Measurements from ENCODE around the gene SEPTIN5.

- TF ChIP-seq ZNF281 (CRISPR knock-in tag; IDR thresholded peaks at IDR 0.05) (no peak), TCF7 (CRISPR knock-in tag; IDR thresholded peaks at IDR 0.05; ENCODE audit: low read depth) (no peak), CTCF (IDR thresholded peaks at IDR 0.05) (no peak), JUN (CRISPR knock-in tag; IDR thresholded peaks at IDR 0.05) (no peak), IRF2 (CRISPR knock-in tag; IDR thresholded peaks at IDR 0.05; ENCODE audit: borderline replicate concordance, low read depth) (no peak), FOXJ3 (CRISPR knock-in tag; IDR thresholded peaks at IDR 0.05; ENCODE audit: borderline replicate concordance) (no peak), CREB1 (CRISPR knock-in tag; IDR thresholded peaks at IDR 0.05) (no peak)
Measured at GRCh38 chr22:19678949-19679521, 35.3 kb upstream of the SEPTIN5 start.

Data from WTC11 (cell line).